HepG2 (cell line): ENCODE results near the gene CSMD2. TPM values are rescaled to one million over a fixed set of nuclear protein-coding genes. Genes with fewer than 3 reads are reported as not detected.

Experiments
- polyA plus RNA-seq, 8 experiments: library from polyadenylated mRNA; depleted of rRNA in 3 of 8; stranded (reverse) in 7 of 8; unstranded in 1 of 8; fragments of >200 nt; fragmentation: Illumina TruSeq in 4 of 8; extraction: Trizol in 4 of 8; gene quantifications; 2 replicates each; pipeline versions ENCODE4 v1.2.1 to v1.2.3, GENCODE V29; 2011 to 2016; ENCODE audit warnings: low read depth in 4 of 8, missing spikeins in 1 of 8, mixed read lengths in 1 of 8; ENCODE audit not compliant: insufficient read depth in 1 of 8
- total RNA-seq, 5 experiments: library from RNA; depleted of rRNA; stranded (reverse); fragments of >200 nt; fragmentation: Illumina TruSeq; extraction: Trizol; gene quantifications; 2 replicates each; pipeline ENCODE4 v1.2.3, GENCODE V29; 2016; ENCODE audit warnings: low read depth in 1 of 5
- TF ChIP-seq, protein P1 (sequence below): sonication (generic); formaldehyde crosslinking; IDR thresholded peaks from one replicate; pipeline ENCODE4 v1.5.1; 2020; ENCODE audit warnings: mild to moderate bottlenecking, missing genetic modification reagents; ENCODE audit errors: not compliant biosample characterization
- TF ChIP-seq, protein P2 (sequence below): sonication (generic); formaldehyde crosslinking; IDR thresholded peaks from 2 replicates; pipeline ENCODE4 v1.5.0; 2020; ENCODE audit warnings: mild to moderate bottlenecking, missing genetic modification reagents

The CSMD2 gene
- total and polyA plus RNA-seq, 2 of the 13 experiments (the other 11 are each of a cell fraction or from before 2014, with no cell fraction given), result not detected

DNA sequence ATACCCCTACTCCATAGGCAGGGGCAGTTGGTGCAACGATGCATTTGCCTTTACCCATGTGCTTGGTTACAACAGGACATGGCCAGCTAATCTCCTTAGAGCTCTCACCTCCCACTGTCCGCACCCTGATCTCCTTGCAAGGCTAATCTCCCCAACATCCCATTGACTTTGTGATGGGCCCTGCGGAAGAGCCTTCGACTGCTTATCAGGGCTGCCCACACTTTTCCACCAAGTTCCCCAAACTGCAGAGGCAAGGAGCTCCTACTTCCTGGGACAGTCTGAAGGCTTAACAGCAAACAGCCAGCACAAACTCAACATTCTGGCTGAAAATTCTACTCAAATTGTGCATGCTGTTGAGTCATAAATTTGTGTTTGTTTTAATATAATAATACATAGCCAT, 47.6 kb upstream of the CSMD2 start (continued):
- TF ChIP-seq, protein P1, sequence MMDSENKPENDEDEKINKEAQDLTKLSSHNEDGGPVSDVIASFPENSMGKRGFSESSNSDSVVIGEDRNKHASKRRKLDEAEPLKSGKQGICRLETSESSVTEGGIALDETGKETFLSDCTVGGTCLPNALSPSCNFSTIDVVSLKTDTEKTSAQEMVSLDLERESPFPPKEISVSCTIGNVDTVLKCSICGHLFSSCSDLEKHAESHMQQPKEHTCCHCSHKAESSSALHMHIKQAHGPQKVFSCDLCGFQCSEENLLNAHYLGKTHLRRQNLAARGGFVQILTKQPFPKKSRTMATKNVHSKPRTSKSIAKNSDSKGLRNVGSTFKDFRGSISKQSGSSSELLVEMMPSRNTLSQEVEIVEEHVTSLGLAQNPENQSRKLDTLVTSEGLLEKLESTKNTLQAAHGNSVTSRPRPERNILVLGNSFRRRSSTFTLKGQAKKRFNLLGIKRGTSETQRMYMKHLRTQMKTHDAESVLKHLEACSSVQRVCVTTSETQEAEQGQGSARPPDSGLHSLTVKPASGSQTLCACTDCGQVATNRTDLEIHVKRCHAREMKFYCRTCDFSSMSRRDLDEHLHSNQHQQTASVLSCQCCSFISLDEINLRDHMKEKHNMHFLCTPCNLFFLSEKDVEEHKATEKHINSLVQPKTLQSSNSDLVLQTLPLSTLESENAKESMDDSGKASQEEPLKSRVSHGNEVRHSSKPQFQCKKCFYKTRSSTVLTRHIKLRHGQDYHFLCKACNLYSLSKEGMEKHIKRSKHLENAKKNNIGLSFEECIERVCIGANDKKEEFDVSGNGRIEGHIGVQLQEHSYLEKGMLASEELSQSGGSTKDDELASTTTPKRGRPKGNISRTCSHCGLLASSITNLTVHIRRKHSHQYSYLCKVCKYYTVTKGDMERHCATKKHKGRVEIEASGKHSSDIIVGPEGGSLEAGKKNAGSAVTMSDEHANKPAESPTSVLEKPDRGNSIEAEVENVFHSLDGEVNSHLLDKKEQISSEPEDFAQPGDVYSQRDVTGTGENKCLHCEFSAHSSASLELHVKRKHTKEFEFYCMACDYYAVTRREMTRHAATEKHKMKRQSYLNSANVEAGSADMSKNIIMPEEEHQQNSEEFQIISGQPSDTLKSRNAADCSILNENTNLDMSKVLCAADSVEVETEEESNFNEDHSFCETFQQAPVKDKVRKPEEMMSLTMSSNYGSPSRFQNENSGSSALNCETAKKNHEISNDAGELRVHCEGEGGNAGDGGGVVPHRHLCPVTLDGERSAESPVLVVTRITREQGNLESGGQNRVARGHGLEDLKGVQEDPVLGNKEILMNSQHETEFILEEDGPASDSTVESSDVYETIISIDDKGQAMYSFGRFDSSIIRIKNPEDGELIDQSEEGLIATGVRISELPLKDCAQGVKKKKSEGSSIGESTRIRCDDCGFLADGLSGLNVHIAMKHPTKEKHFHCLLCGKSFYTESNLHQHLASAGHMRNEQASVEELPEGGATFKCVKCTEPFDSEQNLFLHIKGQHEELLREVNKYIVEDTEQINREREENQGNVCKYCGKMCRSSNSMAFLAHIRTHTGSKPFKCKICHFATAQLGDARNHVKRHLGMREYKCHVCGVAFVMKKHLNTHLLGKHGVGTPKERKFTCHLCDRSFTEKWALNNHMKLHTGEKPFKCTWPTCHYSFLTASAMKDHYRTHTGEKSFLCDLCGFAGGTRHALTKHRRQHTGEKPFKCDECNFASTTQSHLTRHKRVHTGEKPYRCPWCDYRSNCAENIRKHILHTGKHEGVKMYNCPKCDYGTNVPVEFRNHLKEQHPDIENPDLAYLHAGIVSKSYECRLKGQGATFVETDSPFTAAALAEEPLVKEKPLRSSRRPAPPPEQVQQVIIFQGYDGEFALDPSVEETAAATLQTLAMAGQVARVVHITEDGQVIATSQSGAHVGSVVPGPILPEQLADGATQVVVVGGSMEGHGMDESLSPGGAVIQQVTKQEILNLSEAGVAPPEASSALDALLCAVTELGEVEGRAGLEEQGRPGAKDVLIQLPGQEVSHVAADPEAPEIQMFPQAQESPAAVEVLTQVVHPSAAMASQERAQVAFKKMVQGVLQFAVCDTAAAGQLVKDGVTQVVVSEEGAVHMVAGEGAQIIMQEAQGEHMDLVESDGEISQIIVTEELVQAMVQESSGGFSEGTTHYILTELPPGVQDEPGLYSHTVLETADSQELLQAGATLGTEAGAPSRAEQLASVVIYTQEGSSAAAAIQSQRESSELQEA, result no peak
- TF ChIP-seq, protein P2, sequence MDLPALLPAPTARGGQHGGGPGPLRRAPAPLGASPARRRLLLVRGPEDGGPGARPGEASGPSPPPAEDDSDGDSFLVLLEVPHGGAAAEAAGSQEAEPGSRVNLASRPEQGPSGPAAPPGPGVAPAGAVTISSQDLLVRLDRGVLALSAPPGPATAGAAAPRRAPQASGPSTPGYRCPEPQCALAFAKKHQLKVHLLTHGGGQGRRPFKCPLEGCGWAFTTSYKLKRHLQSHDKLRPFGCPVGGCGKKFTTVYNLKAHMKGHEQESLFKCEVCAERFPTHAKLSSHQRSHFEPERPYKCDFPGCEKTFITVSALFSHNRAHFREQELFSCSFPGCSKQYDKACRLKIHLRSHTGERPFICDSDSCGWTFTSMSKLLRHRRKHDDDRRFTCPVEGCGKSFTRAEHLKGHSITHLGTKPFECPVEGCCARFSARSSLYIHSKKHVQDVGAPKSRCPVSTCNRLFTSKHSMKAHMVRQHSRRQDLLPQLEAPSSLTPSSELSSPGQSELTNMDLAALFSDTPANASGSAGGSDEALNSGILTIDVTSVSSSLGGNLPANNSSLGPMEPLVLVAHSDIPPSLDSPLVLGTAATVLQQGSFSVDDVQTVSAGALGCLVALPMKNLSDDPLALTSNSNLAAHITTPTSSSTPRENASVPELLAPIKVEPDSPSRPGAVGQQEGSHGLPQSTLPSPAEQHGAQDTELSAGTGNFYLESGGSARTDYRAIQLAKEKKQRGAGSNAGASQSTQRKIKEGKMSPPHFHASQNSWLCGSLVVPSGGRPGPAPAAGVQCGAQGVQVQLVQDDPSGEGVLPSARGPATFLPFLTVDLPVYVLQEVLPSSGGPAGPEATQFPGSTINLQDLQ (CRISPR knock-in tag), result no peak
